SW 1271 (cell line): ENCODE results near the gene DENND4B.

Experiments
- DNase-seq, 2 experiments: peaks; one replicate each; lab custom pipeline; 2025; lab: John Stamatoyannopoulos, UW

The DENND4B gene

DNA sequence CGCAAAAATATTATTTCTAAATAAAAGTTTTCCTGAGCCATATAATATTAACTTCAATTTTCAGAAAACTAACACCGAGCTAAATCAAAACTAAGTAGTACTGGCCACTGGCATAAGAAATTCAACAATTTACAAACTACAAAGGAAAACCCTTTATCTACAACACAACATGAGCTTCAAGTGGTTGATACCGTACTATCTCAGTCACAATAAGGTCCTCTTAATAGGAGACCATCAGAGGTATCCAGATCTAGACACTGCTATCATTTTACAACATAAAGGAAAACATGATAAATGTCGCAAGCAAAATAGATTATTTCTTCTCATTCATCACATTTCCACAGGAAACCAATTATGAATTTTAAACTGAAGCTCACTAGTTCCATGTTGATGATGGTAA lies 63.3 kb downstream of the DENND4B start:
- DNase-seq: no peak

DNA sequence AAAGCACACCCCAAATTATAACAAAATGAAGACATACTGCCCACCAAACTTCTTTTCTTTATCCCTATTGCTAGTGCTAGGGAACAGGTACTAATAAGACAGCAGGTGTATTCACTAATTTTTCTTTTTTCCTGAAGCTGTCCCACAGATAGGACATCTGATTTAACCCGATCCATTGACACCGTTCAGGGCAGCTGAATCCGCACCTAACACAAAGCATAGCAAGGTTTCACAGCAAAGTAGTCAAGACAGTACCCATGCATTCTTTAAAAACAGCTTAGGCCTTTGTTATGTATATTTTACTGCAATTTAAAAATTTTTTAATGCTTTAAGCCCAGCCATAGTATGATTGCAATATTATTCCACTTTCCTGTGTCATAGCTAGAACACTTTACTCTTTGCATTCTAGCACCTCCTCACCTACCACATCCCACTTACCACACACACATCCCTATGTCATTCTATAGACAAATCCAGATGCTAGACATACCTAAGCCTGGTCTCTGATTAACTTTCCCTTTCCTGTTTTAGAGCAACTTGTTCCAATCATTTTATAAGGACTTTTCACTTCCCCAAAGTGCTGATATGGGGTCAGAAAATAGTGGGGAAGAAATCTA lies 64.1 kb downstream of the DENND4B start:
- DNase-seq: no peak

DNA sequence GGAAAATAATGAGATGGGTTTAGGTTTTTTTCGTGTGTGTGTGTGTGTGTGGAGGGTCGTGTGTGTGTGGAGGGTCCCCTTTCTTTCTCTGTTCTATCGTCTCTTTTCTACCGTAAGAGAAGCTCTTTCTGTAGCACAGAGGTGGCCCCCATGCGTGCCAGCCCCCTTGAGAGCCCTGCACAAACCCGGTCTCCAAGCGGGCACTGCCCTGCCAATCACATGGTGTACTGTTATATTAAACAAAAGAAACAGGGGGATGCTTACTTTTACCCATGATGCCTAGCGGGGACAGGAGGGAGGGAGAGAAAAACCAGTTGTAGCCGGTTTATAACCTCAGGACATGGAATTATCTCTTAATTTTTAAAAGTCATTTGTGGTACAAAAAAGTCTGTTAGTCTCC lies 64.8 kb downstream of the DENND4B start:
- DNase-seq: no peak

DNA sequence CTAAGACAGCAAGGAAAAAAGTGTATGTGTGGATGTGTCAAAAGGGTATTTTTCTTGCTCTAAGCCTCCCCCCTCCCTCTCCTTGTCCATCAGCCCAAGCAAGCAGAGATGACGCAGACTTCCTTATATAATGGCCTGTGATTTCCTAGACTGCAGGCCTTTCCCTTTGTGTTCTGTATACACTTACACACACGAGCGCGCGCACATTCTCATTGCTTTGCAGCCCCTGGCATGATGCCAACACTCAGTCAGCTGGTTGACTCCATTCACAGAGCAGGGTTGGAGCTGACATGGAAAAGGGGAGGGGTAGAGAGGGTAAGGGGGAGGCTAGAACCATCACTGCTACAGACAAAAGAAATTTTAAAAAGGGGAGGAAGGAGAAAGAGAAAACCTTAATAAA lies 65.6 kb downstream of the DENND4B start:
- no peak for DNase-seq

DNA sequence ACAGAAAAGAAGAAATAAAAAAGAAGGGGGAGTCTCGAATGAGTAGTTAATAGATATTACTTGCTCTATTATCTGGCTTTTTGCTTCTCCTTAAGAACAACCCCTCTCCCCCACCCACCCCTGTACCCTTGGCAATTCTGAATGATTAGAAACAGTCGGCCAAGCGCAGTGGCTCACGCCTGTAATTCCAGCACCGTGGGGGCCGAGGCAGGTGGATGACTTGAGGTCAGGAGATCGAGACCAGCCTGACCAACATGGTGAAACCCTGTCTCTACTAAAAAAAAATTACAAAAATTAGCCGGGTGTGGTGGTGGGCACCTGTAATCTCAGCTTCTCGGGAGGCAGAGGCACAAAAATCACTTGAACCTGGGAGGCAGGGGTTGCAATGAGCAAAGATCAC lies 66.5 kb downstream of the DENND4B start:
- DNase-seq: no peak
